K562 (cell line): ENCODE measurements around the gene TTC19.

Experiments used
- EZH2 ChIP-seq: IDR thresholded peaks from 2 replicates; pipeline ENCODE4 v1.6.1; 2012; ENCODE audit warnings: low read depth, mild to moderate bottlenecking, inconsistent platforms, low read length, borderline replicate concordance
- GATA2 ChIP-seq: sonication (generic); formaldehyde crosslinking; IDR thresholded peaks from 2 replicates; pipeline ENCODE4 v1.4.0; 2020; ENCODE audit warnings: mild to moderate bottlenecking, missing genetic modification reagents
- NR2C2 ChIP-seq, 2 experiments: fragments of 200-800 bp in 1 of 2; sonication (Bioruptor generic) in 1 of 2; sonication (generic) in 1 of 2; formaldehyde crosslinking in 1 of 2; IDR thresholded peaks; 2 replicates each; pipeline versions ENCODE4 v1.6.1 to v1.8.0; 2016 to 2022; ENCODE audit warnings: mild to moderate bottlenecking in 1 of 2, missing compliant biosample characterization in 1 of 2, missing genetic modification characterization in 1 of 2, missing genetic modification reagents in 1 of 2
- SP2 ChIP-seq: IDR thresholded peaks from 2 replicates; pipeline ENCODE4 v1.6.1; 2011; ENCODE audit warnings: mild to moderate bottlenecking, low read depth, low read length, moderate library complexity; ENCODE audit not compliant: poor library complexity, severe bottlenecking; ENCODE audit errors: extremely low read depth
- TCF7L2 ChIP-seq: fragments of 150-350 bp; IDR thresholded peaks from 2 replicates; pipeline ENCODE4 v1.6.1; 2016; ENCODE audit warnings: low read depth, mild to moderate bottlenecking, low read length, moderate library complexity
- ZNF274 ChIP-seq: IDR thresholded peaks from 2 replicates; pipeline ENCODE4 v1.6.1; 2011; ENCODE audit warnings: low read depth, mild to moderate bottlenecking, low read length, moderate library complexity, borderline replicate concordance
- ZNF445 ChIP-seq: fragments of 250-450 bp; sonication (Bioruptor Pico); IDR thresholded peaks from 2 replicates; pipeline ENCODE4 v1.4.0; 2020; ENCODE audit warnings: low read depth, mild to moderate bottlenecking, moderate library complexity
- TF ChIP-seq, protein P1 (sequence below): fragments of 250-450 bp; sonication (Bioruptor Pico); IDR thresholded peaks from 2 replicates; pipeline ENCODE4 v1.8.0; 2022; ENCODE audit warnings: moderate library complexity, mild to moderate bottlenecking, inconsistent platforms
- TF ChIP-seq, protein P2 (sequence below), 3 experiments: IDR thresholded peaks in 2 of 3; conservative IDR thresholded peaks in 1 of 3; 2 replicates each; pipeline ENCODE4 v1.5.1; 2011 to 2012; ENCODE audit warnings: low read length in 3 of 3, mild to moderate bottlenecking in 3 of 3, control low read depth in 2 of 3, improper control_type of control experiment in 1 of 3, inconsistent platforms in 1 of 3, low read depth in 1 of 3, mixed read lengths in 1 of 3, moderate library complexity in 1 of 3; ENCODE audit not compliant: insufficient read depth in 2 of 3

DNA sequence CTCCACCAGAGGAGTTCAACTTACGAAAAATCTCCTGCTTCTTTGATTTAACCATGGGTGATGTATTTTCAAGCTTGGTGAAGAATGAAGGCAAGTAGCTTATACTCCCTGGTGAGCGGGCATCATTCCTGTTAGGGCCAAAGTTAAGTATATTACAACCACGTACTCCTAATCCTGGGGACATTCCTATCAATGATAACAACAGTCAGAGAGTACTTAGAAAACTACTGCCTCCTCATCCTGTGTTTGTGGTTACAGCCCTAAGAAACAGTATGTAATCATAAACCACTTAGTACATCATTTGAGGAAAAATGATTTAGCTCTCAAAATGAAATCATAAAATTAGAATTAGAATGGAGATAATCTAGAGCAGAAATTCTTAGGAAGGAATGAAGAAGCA lies 47.3 kb downstream of the TTC19 start:
- TF ChIP-seq, protein P1, sequence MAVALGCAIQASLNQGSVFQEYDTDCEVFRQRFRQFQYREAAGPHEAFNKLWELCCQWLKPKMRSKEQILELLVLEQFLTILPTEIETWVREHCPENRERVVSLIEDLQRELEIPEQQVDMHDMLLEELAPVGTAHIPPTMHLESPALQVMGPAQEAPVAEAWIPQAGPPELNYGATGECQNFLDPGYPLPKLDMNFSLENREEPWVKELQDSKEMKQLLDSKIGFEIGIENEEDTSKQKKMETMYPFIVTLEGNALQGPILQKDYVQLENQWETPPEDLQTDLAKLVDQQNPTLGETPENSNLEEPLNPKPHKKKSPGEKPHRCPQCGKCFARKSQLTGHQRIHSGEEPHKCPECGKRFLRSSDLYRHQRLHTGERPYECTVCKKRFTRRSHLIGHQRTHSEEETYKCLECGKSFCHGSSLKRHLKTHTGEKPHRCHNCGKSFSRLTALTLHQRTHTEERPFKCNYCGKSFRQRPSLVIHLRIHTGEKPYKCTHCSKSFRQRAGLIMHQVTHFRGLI (CRISPR knock-in tag) = no peak
- no peak for TF ChIP-seq ZNF274
- no peak for TF ChIP-seq SP2
- no peak for TF ChIP-seq TCF7L2
- TF ChIP-seq ZNF445 (CRISPR knock-in tag) = no peak
- no peak for TF ChIP-seq EZH2
- no peak for TF ChIP-seq NR2C2 (CRISPR knock-in tag; IDR thresholded peaks at IDR 0.05)
- no peak for TF ChIP-seq NR2C2 (tag; IDR thresholded peaks at IDR 0.05)
- TF ChIP-seq, protein P2, sequence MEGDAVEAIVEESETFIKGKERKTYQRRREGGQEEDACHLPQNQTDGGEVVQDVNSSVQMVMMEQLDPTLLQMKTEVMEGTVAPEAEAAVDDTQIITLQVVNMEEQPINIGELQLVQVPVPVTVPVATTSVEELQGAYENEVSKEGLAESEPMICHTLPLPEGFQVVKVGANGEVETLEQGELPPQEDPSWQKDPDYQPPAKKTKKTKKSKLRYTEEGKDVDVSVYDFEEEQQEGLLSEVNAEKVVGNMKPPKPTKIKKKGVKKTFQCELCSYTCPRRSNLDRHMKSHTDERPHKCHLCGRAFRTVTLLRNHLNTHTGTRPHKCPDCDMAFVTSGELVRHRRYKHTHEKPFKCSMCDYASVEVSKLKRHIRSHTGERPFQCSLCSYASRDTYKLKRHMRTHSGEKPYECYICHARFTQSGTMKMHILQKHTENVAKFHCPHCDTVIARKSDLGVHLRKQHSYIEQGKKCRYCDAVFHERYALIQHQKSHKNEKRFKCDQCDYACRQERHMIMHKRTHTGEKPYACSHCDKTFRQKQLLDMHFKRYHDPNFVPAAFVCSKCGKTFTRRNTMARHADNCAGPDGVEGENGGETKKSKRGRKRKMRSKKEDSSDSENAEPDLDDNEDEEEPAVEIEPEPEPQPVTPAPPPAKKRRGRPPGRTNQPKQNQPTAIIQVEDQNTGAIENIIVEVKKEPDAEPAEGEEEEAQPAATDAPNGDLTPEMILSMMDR (IDR thresholded peaks at IDR 0.05 in 2 of 3, conservative IDR thresholded peaks at IDR 0.05 in 1 of 3; ENCODE audit: insufficient read depth in 2 of 3, low read depth in 1 of 3, low read length in 3 of 3) = no peak
- TF ChIP-seq GATA2 (CRISPR knock-in tag) = no peak
